Aorta (tissue), 5 donors: Measurements from ENCODE around the gene SPTBN1. TPM values are rescaled to one million over a fixed set of nuclear protein-coding genes. Genes with fewer than 3 reads are reported as not detected.

ENCODE experiments used
- ATAC-seq: fragments of 200-7000 bp; cut with Tn5 transposase; one replicate; pipeline ENCODE4 v1.9.1; 2022; ENCODE audit warnings: moderate library complexity; ENCODE audit not compliant: low FRiP score
- DNase-seq, 2 donors: peaks; one replicate each; pipeline ENCODE4 v3.0.0-alpha.2; 2020
- H3K27ac ChIP-seq, 2 donors: one replicate each; pipeline ENCODE4 v1.5.1; 2013; ENCODE audit warnings: low read length in 2 of 2, mild to moderate bottlenecking in 2 of 2, moderate library complexity in 2 of 2, control low read depth in 1 of 2, inconsistent platforms in 1 of 2, low read depth in 1 of 2
- H3K27me3 ChIP-seq, 2 donors: one replicate each; pipeline ENCODE4 v1.6.1; 2013; ENCODE audit warnings: control low read depth in 1 of 2, low read length in 1 of 2, mild to moderate bottlenecking in 1 of 2, moderate library complexity in 1 of 2; ENCODE audit not compliant: insufficient read depth in 2 of 2, control insufficient read depth in 1 of 2
- H3K36me3 ChIP-seq, 2 donors: one replicate each; pipeline ENCODE4 v1.6.1; 2013; ENCODE audit warnings: control low read depth in 1 of 2, low read length in 1 of 2, mild to moderate bottlenecking in 1 of 2; ENCODE audit not compliant: insufficient read depth in 2 of 2, control insufficient read depth in 1 of 2
- H3K4me1 ChIP-seq, 2 donors: one replicate each; pipeline ENCODE4 v1.6.1; 2013; ENCODE audit warnings: low read length in 2 of 2, control low read depth in 1 of 2, mild to moderate bottlenecking in 1 of 2, moderate library complexity in 1 of 2; ENCODE audit not compliant: insufficient read depth in 2 of 2, control insufficient read depth in 1 of 2
- H3K4me3 ChIP-seq, 2 donors: one replicate each; pipeline ENCODE4 v1.5.1; 2013; ENCODE audit warnings: low read length in 2 of 2, control low read depth in 1 of 2, mild to moderate bottlenecking in 1 of 2
- H3K9me3 ChIP-seq: one replicate; pipeline ENCODE4 v1.6.1; 2013; ENCODE audit warnings: mild to moderate bottlenecking, low read length; ENCODE audit not compliant: control insufficient read depth
- WGBS, 2 donors: extraction: QIAGEN DNeasy Blood & Tissue Kit; methylation state at CpG; one replicate each; pipeline ENCODE4 v1.1.7; 2013; 5-methylcytosine and 5-hydroxymethylcytosine counted together
- intact Hi-C, 2 donors: fragments of 100-400 bp; cut with DNase I; formaldehyde crosslinking; loops; one replicate each; pipeline versions ENCODE4 v1.14.2 to v1.15.0; 2022
- polyA plus RNA-seq, 2 donors: library from polyadenylated mRNA; stranded (reverse); fragments of 200-250 nt; gene quantifications; one replicate each; pipeline ENCODE4 v1.2.3, GENCODE V29; 2013
- total RNA-seq, 2 donors: library from RNA; stranded (reverse); fragmentation: NEBNext Ultra II Directional; extraction: Animal tissue kit (Norgen Biotek cat#: 25700); gene quantifications; one replicate each; pipeline ENCODE4 v1.2.1, GENCODE V29; 2021
- donor health status: healthy with polysubstance abuse.
- donor health status: Bipolar disorder and iron deficiency.
- donor health status: DM: no; HTN: no; CAD: no.
- donor health status: DM: no; HTN: no; CAD: no.
- donor health status: DM: yes; HTN: yes; CAD: no.

SPTBN1 gene
- total and polyA plus RNA-seq, 4 donors: 84.9 to 540 (median 218) TPM

GRCh38 chr2:54680397-54681041 is 224.4 kb downstream of the SPTBN1 start:
- no peak for DNase-seq
- no peaks in the 10 kb centered on the region for H3K27me3 ChIP-seq
- no peaks in the 10 kb centered on the region for H3K9me3 ChIP-seq
- no peaks in the 10 kb centered on the region for H3K36me3 ChIP-seq
- WGBS, 2 donors: 80 to 82% methylated on average over 6 of the region's 6 CpGs
- ATAC-seq: no peak
- no peak overlapping the region for H3K4me3 ChIP-seq
- no peaks in the 10 kb centered on the region for H3K4me1 ChIP-seq
- intact Hi-C loops: no loop called here
- no peak overlapping the region for H3K27ac ChIP-seq

- 90 to 91% methylated on average over 6 of the region's 6 CpGs for WGBS, 2 donors
- Histone ChIP-seq H3K27me3 (no peaks in the 10 kb centered on the region), H3K36me3 (no peaks in the 10 kb centered on the region), H3K4me3 (no peak overlapping the region), H3K9me3 (no peaks in the 10 kb centered on the region), H3K27ac (no peak overlapping the region), H3K4me1 (no peaks in the 10 kb centered on the region)
- ATAC-seq (no peak), DNase-seq (no peak)
- intact Hi-C loops: no loop called here
Measured at GRCh38 chr2:54681416-54681815, 225.3 kb downstream of the SPTBN1 start.

- no peak for DNase-seq
- Histone ChIP-seq H3K4me3 (no peak overlapping the region), H3K9me3 (no peaks in the 10 kb centered on the region), H3K27me3 (no peaks in the 10 kb centered on the region), H3K27ac (no peak overlapping the region), H3K36me3 (no peaks in the 10 kb centered on the region), H3K4me1 (no peaks in the 10 kb centered on the region)
- no peak for ATAC-seq
- 80 to 86% methylated on average over 2 of the region's 2 CpGs for WGBS, 2 donors
- intact Hi-C loops: no loop called here
Measured at GRCh38 chr2:54683596-54683995, 227.5 kb downstream of the SPTBN1 start.

GRCh38 chr2:54685263-54685775 is 229.2 kb downstream of the SPTBN1 start:
- Histone ChIP-seq H3K9me3 (no peaks in the 10 kb centered on the region), H3K4me1 (no peaks in the 10 kb centered on the region), H3K27me3 (no peaks in the 10 kb centered on the region), H3K27ac (no peak overlapping the region), H3K4me3 (no peak overlapping the region), H3K36me3 (no peaks in the 10 kb centered on the region)
- ATAC-seq: no peak
- DNase-seq: no peak
- WGBS, 2 donors: 77% methylated on average over 4 of the region's 4 CpGs
- intact Hi-C loops: no loop called here

- no peak for ATAC-seq
- no peaks in the 10 kb centered on the region for H3K36me3 ChIP-seq
- WGBS, 2 donors: 90 to 93% methylated on average over 4 of the region's 4 CpGs
- intact Hi-C loops: no loop called here
- no peak for DNase-seq
- no peak overlapping the region for H3K27ac ChIP-seq
- H3K9me3 ChIP-seq: no peaks in the 10 kb centered on the region
- no peak overlapping the region for H3K4me3 ChIP-seq
- no peaks in the 10 kb centered on the region for H3K4me1 ChIP-seq
- H3K27me3 ChIP-seq: no peaks in the 10 kb centered on the region
Measured at GRCh38 chr2:54687595-54688152, 231.5 kb downstream of the SPTBN1 start.

- 72 to 79% methylated on average over 8 of the region's 8 CpGs for WGBS, 2 donors
- DNase-seq (no peak), ATAC-seq (no peak)
- Histone ChIP-seq H3K27ac (no peak overlapping the region), H3K4me1 (no peaks in the 10 kb centered on the region), H3K9me3 (no peaks in the 10 kb centered on the region), H3K4me3 (no peak overlapping the region), H3K36me3 (no peaks in the 10 kb centered on the region), H3K27me3 (no peaks in the 10 kb centered on the region)
- intact Hi-C loops: loop anchor here in 1 of 2 donors (2.0 kb wide), 1 partner anchor 47 kb away; no protein-coding TSS in a partner anchor
Measured at GRCh38 chr2:54691445-54692135, 235.5 kb downstream of the SPTBN1 start.

GRCh38 chr2:54692556-54692955 is 236.4 kb downstream of the SPTBN1 start:
- ATAC-seq: no peak
- H3K27me3 ChIP-seq: no peaks in the 10 kb centered on the region
- H3K4me1 ChIP-seq: no peaks in the 10 kb centered on the region
- H3K27ac ChIP-seq: no peak overlapping the region
- H3K9me3 ChIP-seq: no peaks in the 10 kb centered on the region
- H3K4me3 ChIP-seq: no peak overlapping the region
- intact Hi-C loops: loop anchor here in 1 of 2 donors (2.0 kb wide), 1 partner anchor 46 kb away; no protein-coding TSS in a partner anchor
- no peak for DNase-seq
- H3K36me3 ChIP-seq: no peaks in the 10 kb centered on the region

GRCh38 chr2:54695378-54695777 is 239.3 kb downstream of the SPTBN1 start:
- intact Hi-C loops: no loop called here
- no peak for DNase-seq
- Histone ChIP-seq H3K36me3 (no peaks in the 10 kb centered on the region), H3K4me3 (no peak overlapping the region), H3K27ac (no peak overlapping the region), H3K9me3 (no peaks in the 10 kb centered on the region), H3K4me1 (no peaks in the 10 kb centered on the region), H3K27me3 (no peaks in the 10 kb centered on the region)
- ATAC-seq: no peak
- 91 to 94% methylated on average over 4 of the region's 4 CpGs for WGBS, 2 donors

- intact Hi-C loops: no loop called here
- ATAC-seq (no peak), DNase-seq (no peak)
- WGBS, 2 donors: 66 to 86% methylated on average over 1 of the region's 1 CpG
- H3K9me3 ChIP-seq: no peaks in the 10 kb centered on the region
- H3K4me1 ChIP-seq: no peaks in the 10 kb centered on the region
- H3K27me3 ChIP-seq: no peaks in the 10 kb centered on the region
- no peak overlapping the region for H3K4me3 ChIP-seq
- H3K27ac ChIP-seq: no peak overlapping the region
- no peaks in the 10 kb centered on the region for H3K36me3 ChIP-seq
Measured at GRCh38 chr2:54697934-54698333, 241.8 kb downstream of the SPTBN1 start.
